HFF-Myc (cell line): Measurements from ENCODE around the gene HAPSTR1.

Experiments
- DNase-seq: peaks from one replicate; pipeline ENCODE4 v3.0.0-alpha.2; 2011; ENCODE audit warnings: low read depth; ENCODE audit errors: extremely low read depth
- H3K4me3 ChIP-seq: replicated peaks from 2 replicates; pipeline ENCODE4 v1.5.1; 2011; ENCODE audit warnings: low read depth, mild to moderate bottlenecking, control low read depth, low read length
- TF ChIP-seq, protein P1 (sequence below): IDR thresholded peaks from 2 replicates; pipeline ENCODE4 v1.5.1; 2012; ENCODE audit warnings: mild to moderate bottlenecking, low read depth, low read length, control low read depth; ENCODE audit errors: missing control alignments

Gene HAPSTR1

DNA sequence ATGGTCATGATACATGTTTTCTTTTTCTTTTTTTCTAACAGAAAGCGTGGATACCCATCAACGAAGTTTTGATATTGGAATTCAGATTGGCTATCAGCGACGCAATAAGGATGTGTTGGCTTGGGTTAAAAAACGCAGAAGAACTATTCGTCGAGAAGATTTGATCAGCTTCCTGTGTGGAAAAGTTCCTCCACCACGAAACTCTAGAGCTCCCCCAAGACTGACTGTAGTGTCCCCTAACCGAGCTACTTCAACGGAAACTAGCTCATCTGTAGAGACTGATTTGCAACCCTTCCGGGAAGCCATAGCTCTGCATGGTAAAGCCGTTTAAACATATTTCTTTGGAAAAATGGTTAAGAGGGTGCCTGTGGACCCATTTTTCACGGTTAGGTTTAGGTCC lies 11.5 kb downstream of the HAPSTR1 start:
- no peak overlapping the region for H3K4me3 ChIP-seq
- no peak for DNase-seq
- TF ChIP-seq, protein P1, sequence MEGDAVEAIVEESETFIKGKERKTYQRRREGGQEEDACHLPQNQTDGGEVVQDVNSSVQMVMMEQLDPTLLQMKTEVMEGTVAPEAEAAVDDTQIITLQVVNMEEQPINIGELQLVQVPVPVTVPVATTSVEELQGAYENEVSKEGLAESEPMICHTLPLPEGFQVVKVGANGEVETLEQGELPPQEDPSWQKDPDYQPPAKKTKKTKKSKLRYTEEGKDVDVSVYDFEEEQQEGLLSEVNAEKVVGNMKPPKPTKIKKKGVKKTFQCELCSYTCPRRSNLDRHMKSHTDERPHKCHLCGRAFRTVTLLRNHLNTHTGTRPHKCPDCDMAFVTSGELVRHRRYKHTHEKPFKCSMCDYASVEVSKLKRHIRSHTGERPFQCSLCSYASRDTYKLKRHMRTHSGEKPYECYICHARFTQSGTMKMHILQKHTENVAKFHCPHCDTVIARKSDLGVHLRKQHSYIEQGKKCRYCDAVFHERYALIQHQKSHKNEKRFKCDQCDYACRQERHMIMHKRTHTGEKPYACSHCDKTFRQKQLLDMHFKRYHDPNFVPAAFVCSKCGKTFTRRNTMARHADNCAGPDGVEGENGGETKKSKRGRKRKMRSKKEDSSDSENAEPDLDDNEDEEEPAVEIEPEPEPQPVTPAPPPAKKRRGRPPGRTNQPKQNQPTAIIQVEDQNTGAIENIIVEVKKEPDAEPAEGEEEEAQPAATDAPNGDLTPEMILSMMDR, result no peak

- TF ChIP-seq, protein P1, result no peak
- H3K4me3 ChIP-seq, result no peak overlapping the region
- no peak for DNase-seq
Measured at GRCh38 chr16:9103546-9103945, 12.1 kb downstream of the HAPSTR1 start.

DNA sequence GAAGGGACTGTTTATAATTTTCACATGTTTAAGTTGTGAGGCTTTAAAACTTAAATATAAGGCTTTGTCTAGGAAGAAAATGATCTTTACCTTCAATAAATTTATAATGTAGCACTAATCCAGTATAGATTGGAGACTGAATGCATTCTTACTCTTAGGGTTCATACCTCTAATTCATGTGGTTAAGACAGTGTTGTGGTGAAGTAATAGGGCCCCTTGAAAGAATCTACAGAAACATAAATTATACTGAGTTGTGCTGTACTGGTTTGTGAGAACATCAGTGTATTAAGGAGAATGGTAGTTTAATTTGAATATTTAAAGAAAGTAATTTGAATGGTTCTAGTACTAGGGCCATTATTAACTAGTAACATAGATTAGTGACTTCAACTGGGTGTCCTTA lies 13.7 kb downstream of the HAPSTR1 start:
- no peak for DNase-seq
- TF ChIP-seq, protein P1, result no peak

DNA sequence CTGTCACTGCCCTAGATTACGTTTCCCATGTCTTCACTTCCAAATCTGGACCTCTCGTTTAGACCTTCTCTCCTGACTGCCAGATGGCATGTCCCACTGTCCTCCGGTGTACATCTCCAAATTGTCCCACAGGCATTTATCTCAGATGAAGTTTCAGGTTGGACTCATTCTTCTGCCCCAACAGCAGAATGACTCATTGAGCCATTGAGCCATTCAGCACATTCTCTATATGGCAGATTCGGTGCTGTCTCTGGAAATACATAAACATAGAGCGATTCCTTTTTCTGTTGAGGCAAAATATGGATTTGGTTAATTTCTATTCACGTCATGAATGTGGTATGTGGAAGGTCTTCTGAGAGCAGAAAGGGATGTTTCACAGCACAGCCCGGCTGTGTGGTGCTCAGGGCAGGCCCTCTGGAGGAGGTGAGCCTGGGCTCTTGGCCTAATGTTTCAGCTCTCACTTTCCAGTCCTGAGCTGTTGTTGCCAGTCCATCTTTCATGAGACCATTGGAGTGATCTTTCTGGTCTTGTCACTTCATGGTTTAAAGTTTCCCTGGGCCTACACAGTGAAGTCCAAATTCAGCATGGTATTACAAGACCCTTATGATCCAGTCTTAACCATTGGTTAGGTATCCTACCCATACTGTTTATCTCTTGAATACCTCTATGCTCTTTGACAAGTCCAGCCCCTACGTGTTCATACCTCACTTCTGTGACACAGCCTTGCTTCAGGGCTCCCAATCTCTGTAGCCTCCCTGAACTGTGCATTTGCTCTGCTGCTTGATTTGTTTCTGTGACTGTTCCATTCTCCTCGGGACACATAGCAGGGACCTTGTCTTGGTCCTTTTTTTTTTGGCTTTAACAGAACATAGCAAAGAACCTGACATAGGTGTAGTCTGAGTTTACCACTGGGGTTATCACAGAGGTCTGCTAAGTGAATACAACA lies 15.9 kb downstream of the HAPSTR1 start:
- no peak overlapping the region for H3K4me3 ChIP-seq
- TF ChIP-seq, protein P1, result no peak
- DNase-seq, result no peak

More for the DNA sequence above, 13.7 kb downstream of the HAPSTR1 start:
- no peak overlapping the region for H3K4me3 ChIP-seq

- no peak for DNase-seq
- no peak overlapping the region for H3K4me3 ChIP-seq
- TF ChIP-seq, protein P1, result no peak
Measured at GRCh38 chr16:9109255-9109654, 17.8 kb downstream of the HAPSTR1 start.

DNA sequence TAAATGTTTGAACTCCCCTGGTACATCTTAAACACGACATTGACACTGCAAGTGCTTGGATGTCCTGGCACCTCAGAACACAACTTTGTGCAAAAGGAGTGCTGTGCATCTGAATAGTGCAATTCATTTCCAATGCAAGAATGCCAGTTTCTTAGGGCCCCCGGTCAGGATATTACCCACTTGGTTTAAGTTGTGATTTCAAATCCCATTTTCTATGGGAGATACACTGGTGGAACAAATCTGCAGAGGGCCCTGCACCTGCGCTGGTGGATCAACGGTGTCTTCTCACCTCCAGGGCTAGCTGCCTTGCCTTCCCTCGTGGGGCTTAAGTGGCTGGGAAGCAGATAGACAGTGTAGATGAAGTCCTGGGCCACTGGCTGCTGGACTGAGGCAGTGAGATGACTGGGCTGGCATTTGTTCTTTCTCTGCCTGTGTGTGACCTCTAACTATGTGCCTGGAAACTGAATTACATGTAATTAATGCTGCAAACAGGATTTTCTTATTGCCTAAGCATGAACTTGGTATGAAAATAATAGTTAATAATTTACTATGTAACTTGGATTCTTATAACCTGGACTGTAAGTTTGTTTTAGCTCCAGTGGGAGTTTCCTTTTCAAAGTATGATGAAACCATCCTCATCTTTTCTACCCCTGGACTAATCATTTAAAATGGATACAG lies 20.9 kb downstream of the HAPSTR1 start:
- TF ChIP-seq, protein P1, result no peak
- no peak for DNase-seq
- H3K4me3 ChIP-seq, result no peak overlapping the region
